ENCODE data around the gene UHMK1.
"Not testable (repeated sequence)": the region's sequence is repeated elsewhere in the genome, so short reads cannot be mapped to it uniquely, and the experiment has no call there.

The UHMK1 gene, protein sequence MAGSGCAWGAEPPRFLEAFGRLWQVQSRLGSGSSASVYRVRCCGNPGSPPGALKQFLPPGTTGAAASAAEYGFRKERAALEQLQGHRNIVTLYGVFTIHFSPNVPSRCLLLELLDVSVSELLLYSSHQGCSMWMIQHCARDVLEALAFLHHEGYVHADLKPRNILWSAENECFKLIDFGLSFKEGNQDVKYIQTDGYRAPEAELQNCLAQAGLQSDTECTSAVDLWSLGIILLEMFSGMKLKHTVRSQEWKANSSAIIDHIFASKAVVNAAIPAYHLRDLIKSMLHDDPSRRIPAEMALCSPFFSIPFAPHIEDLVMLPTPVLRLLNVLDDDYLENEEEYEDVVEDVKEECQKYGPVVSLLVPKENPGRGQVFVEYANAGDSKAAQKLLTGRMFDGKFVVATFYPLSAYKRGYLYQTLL

DNA sequence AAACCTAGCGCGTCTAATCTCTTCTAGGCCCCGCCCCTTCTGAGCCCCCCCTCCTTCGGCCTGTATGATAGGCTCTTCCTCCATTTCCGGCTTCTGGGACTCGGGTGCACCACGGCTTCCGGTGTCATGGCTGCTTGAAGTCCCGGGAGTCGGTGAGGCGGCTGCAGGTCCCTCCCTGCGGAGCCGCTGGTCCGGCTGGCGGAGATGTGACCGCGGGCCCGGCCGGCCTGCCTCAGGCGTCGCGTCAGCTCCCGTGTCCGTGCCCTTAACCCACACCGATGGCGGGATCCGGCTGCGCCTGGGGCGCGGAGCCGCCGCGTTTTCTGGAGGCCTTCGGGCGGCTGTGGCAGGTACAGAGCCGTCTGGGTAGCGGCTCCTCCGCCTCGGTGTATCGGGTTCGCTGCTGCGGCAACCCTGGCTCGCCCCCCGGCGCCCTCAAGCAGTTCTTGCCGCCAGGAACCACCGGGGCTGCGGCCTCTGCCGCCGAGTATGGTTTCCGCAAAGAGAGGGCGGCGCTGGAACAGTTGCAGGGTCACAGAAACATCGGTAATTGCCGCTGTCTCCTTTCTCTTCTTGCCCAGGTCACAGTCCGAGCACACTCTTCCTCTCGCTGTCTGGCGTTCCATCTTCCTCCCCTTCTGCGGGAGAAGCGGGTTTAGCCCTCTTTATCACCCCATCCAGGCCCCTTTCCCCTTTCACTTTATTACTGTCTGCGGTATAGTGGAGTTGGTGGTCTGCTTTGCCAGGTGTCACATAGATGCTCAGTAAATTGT lies at the start of gene UHMK1:
Gene UHMK1, plus strand, starts transcription at position 96 of the 773 bp plus-strand sequence. Its CDS starts 183 bp downstream, at position 279.
- DNase-seq (ENCODE audit: low spot score): peak; percentile 95

DNA sequence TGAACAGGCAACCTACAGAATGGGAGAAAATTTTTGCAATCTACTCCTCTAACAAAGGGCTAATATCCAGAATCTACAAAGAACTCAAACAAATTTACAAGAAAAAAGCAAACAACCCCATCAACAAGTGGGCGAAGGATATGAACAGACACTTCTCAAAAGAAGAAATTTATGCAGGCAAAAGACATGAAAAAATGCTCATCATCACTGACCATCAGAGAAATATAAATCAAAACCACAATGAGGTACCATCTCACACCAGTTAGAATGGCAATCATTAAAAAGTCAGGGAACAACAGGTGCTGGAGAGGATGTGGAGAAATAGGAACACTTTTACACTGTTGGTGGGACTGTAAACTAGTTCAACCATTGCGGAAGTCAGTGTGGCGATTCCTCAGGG lies 43.3 kb upstream of the UHMK1 start:
- DNase-seq (ENCODE audit: low spot score): not testable (repeated sequence)

DNA sequence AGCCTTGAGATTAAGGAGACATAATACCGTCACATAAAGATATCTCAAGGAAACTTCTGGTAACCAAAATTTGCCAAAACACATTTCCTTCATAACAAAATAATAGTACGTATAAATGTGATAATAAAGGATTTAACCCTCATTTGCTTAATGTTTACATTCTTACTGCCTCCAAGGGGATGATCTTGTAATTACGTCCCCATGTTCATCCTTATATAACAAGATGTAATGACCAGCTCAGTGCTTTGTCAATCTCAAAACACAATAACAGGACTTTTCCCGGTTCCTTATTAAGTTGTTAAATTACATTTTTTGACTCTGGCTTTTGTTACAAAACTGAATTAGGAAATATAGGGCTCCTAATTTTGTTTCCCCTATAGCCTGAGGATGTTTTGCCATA lies 41.3 kb upstream of the UHMK1 start:
- no peak for DNase-seq (ENCODE audit: low spot score)

DNA sequence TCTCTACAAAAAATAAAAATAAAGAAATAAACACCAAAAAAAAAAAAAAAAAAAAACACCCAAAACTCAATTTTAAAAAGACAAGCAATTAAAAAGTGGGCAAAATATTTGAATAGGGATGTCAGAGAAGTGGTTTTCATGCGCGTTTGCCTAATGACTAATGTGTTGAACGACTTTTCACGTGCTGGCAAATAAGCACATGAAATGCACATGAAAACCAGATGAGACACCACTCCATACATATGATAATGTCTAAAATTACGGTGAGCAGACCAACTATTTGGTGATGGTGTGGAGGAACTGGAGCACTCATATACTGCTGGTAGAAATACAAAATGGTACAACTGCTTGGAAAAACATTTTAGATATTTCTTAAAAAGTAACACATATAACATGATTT lies 39.4 kb upstream of the UHMK1 start:
- peak; percentile 13 for DNase-seq (ENCODE audit: low spot score)

DNA sequence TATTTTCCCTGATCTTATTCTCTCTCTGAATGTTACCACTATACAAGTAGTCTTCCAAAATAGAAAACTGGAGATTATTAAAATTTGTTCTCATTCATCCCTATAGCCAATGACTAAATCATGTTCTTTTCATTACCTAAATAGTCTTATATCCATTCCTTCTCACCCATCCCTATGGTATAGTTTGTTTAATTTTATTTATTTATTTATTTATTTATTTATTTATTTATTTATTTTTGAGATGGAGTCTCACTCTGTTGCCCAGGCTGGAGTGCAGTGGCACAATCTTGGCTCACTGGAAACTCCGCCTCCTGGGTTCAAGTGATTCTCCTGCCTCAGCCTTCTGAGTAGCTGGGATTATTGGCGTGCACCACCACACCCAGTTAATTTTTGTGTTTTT lies 35.2 kb upstream of the UHMK1 start:
- not testable (repeated sequence) for DNase-seq (ENCODE audit: low spot score)

DNA sequence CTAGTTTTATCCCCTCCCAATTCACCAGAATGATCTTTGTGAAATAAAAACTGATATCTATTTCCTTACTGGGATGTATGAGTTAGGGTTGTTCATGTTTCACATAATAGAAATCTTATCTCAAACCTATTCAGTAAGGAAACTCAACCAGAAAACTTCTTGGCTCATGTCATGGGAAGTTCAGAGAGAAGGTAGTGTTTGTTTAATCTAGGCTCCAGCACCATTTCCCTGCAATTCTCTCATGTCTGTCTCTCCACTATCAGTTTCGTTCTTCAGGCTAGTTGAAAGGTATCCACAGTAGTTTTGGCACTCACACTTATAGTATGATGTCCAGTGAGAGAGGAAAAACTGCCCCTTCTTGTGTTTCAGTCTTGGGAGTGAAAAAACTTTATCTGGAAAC lies 34.6 kb upstream of the UHMK1 start:
- no peak for DNase-seq (ENCODE audit: low spot score)

DNA sequence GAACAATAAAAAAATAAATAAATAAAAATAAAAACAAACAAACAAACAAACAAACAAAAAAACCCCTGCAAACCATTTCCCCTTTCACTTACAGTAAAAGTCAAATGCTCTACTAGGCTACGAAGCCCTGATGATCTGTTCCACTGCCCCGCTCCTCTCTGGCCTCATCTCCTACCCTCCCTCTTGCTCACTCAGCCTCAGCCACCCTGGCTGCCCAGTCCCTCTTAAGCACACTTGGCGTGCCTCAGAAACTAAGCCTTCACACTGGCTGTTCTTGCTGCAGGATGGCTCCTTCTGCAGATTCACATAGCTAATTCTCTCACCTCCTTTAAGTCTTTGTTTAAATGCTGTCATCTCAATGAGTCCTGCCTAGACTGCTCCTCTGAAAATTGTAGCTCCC lies 30.8 kb upstream of the UHMK1 start:
- DNase-seq (ENCODE audit: low spot score): no peak

DNA sequence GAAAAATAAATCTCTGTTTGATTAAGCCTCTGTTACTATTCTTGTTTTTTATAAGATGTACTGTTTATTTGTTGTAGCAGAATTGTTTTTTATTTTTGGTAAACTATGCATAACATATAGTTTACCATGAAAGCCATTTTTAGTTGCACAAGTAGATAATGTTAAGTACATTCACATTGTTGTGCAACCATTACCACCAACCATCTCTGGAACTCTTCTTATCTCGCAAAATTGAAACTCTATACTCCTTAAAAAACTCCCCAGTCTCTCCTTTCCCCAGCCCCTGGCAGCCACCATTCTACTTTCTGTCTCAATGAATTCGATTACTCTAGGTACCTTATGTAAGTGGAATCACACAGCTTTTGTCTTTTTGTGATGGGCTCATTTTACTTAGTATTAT lies 27.4 kb upstream of the UHMK1 start:
- DNase-seq (ENCODE audit: low spot score): no peak

DNA sequence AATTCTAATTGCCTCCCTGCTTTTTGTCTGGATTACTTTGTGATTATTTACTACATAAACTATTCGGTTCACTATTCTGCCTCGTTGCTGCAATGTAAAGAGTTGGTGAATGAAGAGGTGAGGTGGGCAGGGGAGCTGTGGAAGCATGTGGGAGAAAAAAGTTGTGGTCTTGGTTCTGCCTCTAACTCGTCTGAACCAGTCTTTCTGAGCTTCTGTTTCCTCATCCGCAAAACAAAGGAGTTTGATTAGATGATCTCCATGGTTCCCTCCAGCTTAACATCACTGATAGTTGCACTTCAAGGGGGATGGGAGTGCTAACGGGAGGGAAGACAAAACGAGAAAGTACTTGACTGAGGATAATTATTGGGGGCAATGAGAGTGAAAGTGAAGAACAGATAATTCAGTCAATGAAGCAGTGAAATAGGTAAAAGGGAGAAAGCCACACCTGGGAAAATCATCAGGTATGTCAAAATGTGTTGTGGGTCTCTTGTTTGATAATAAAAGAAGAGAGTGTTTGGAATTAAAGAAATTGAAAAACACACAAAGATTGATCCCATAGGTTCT lies 26.2 kb upstream of the UHMK1 start:
- DNase-seq (ENCODE audit: low spot score): no peak

DNA sequence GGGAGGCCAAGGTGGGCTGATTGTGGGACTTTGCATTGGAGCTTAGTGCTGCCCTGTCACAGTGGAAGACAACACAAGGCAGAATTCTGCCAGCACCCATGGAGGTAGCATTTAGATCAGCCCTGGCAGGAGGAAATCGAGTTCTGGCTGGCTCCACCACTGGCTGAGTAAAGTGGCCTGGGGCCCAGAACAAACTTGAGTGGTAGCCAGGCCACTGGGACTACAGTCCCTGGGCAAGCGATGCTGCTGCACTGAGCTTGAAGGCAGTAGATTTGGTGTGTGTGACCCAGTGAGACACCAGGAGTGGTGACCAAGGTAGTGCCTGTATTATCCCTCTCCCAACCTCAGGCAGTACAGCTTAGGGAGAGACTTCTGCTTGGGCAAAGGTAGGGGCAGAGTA lies 22.5 kb upstream of the UHMK1 start:
- DNase-seq (ENCODE audit: low spot score): no peak

DNA sequence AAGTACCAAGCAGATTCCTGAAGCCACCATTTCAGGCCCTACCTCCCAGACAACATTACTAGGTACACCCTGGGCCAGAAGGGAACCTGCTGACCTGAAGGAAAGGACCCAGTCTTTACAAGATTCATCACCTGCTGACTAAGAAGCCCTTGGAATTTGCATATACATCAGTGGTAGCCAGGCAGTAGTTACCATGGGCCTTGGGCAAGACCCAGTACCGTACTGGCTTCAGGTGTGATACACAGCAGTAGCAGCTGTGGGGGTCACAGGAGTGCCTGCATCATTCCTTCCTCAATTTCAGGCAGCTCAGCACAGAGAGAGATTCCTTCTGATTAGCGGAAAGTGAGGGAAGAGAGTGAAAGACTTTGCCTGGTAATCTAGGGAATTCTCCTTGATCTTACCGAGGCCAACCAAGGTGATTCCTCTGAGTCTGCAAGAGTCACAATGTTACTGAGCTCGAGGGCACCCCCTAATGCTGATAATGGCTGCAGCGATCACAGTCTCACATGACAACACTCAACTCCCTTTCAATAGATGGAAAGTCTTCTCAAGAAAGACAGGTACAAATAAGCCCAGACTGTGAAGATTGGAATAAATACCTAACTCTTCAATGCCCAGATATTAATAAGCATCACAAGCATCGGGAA lies 22.0 kb upstream of the UHMK1 start:
- DNase-seq (ENCODE audit: low spot score): no peak

DNA sequence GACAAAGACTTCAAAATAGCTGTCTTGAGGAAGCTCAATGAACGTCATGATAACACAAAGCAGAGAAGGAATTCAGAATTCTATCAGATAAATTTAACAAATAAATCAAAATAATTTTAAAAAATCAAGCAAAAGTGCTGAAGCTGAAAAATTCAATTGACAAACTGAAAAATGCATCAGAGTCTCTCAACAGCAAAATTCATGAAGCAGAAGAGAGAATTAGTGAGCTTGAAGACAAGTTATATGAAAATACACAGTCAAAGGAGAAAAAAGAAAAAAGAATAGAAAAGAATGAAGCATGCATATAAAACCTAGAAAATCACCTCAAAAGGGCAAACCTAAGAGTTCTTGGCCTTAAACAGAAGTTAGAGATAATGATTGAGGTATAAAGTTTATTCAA lies 21.0 kb upstream of the UHMK1 start:
- DNase-seq (ENCODE audit: low spot score): no peak

DNA sequence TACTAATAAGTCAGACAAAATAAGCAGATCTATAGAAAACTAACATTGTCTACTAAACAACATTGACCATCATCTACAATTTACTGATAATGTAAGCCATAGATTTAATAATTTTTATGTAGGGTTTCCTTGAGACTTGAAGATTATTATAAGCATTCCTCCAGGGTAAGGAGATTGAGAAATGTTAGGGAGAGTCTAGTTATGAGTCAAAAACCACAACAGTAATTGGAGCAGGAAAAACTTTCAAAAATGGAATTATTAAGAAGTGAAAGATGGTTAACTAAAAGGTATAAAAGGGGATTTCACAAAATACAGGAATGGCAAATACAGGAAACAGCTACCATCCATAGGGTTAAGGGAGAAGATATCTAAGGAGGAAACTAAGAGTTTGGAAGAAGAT lies 12.4 kb upstream of the UHMK1 start:
- DNase-seq (ENCODE audit: low spot score): no peak

DNA sequence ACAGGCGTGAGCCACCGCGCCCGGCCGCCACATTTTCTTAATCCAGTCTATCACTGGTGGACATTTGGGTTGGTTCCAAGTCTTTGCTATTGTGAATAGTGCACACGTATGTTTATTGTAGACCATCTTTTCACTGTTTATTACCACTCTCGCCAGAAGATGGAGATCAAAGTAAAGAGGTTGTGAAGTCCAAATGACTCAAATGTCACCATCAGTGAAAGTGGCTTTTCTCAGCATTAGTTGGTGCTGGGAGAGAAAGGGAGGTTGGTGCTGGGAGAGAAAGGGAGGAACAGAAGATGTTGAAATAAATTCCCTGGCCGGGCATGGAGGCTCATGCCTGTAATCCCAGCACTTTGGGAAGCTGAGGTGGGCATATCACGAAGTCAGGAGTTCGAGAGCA lies 10.4 kb upstream of the UHMK1 start:
- DNase-seq (ENCODE audit: low spot score): peak; percentile 16

DNA sequence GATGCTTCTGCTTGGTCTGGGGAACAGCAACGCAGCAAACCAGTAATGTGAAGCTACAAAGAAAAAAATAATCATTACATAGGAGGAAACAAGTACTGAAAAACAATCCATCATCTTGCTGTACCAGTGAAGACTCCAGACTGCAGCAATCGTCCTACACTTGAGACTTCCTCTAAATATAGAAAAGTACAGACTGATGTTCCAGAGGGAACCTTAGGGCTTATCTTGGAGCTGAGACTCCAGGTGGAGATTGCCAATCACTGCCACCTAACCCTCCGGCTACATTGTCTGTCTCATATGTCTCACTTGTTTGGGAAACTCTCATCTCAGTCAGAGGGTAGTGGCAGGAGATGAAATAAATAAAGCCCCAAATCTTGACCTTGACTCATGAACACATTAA lies 9.4 kb upstream of the UHMK1 start:
- DNase-seq (ENCODE audit: low spot score): no peak

DNA sequence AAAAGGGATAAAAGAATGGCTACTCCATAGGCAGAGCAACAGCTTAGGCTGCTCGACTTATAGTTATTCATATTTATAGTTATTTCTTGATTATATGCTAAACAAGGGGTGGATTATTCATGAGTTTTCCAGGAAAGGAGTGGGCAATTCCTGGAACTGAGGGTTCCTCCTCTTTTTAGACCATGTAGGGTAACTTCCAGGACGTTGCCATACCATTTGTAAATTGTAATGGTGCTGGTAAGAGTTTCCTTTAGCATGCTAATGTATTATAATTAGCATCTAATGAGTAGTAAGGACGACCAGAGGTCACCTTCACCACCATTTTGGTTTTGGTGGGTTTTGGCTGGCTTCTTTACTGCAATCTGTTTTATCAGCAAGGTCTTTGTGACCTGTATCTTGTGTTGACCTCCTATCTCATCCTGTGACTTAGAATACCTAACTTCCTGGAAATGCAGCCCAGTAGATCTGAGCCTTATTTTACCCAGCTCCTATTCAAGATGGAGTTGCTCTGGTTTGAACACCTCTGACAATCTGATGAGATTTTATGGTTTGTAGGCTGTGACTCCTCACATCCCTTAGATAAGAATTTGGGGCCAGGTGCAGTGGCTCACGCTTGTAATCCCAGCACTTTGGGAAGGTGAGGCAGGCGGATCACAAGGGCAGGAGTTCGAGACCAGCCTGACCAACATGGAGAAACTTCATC lies 1.9 kb upstream of the UHMK1 start:
- not testable (repeated sequence) for DNase-seq (ENCODE audit: low spot score)

DNA sequence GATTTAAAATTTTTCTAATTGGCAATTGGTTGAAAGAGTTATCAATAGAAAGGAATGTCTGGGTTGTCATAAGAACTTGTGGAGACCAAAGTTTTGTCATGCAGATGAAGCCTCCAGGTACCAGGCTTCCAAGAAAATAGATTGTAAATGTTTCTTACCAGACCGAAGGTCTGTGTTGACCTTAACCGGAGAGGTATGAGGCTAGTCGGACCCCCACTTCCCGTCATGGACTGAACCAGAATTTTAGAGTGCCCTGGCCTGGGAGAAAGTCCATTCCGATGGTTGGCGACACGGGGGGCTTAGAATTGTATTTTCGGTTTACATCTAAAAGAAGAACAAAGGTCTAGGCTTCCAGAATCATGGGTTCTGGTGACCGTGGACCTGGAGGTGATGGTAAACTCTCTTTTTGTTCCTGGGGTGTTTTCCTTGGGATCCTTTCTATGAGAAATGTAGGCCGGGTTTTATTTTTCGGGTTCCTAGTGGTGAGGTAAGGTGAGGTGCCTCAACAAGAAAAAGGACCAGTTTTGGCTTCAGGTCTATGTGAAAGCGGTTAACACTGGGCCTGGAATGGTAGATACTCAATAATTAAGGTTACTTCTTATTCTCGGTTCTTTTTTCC lies 405 bp upstream of the UHMK1 start:
- no peak for DNase-seq (ENCODE audit: low spot score)

DNA sequence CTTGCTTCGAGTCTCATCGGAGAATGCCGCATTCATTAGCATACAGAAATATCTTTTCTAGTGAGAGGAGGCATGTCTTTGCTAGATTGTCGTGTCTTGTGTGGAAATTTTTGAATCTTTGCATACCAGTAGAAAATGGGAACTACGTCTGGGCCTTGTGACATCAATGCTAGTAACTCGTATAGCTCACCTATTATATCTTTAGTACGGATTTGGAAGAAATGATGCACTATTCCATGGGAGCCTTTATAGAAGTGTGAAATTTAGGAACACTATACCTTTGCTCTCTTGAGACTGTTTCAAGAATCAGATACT lies 835 bp downstream of the UHMK1 start:
- peak; percentile 59 for DNase-seq (ENCODE audit: low spot score)

DNA sequence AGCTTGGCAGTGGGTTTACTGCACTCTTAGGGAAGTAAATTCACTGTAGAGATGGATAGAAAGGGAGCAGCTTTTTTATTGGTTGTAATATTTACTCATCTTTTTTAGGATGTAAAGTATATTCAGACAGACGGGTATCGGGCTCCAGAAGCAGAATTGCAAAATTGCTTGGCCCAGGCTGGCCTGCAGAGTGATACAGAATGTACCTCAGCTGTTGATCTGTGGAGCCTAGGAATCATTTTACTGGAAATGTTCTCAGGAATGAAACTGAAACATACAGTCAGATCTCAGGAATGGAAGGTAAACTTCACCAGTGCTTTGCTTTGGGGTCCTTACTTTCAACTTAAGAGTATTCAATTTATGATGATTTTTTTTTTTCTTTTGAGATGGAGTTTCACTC lies 3.2 kb downstream of the UHMK1 start:
- DNase-seq (ENCODE audit: low spot score): no peak

DNA sequence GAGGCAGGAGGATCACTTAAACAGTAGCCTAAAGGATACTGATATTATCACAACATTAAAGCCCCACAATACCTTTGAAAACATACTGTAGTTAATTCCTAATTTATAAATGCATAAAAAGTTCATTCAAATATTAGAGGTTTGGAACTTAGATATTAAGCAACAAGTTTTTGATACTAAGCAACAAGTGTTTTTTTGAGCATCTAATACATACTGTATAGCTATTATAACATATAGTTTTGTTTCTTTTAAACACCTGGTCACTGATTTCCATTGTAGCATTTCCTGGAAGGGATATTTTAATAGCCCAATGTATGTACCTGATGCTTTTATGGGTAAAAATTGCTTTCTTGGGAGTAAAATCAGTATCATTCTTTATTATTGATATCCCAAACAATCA lies 4.5 kb downstream of the UHMK1 start:
- DNase-seq (ENCODE audit: low spot score): no peak

DNA sequence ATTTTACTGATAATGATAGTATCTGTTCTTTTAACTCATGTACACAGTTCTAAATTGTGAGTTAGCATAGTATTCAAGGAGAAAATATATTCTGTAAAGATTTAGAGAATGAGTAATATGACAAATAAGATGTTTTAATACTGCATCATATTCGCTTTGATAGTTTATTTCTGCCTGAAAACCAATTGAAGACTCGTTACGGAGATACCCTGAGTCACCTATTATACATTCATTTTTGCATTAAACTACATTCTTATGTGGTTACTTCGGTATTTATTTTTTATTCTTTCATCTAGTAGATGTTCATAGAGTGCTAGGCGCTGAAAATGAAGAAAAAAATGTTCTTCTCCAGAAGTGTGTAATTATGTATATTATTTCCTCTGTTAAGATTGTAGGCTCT lies 5.3 kb downstream of the UHMK1 start:
- no peak for DNase-seq (ENCODE audit: low spot score)

DNA sequence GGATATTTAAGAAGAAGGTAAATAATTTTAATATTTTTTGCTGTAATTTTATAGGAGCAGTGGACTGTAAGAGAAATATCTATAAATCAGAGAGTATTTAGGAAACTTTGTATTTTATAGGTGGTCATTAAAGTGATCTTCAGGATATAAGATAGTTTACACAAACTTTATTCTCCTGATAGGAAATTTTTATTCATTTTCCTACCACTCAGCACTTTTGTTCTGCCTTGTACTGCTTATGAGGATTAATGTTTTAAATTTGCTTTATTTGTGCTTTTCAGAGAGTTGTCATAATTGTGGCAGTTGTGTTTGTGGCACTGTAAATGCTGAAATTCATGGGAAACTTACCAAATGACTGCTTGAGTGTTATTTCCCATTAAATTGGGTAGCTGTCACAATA lies 29.7 kb downstream of the UHMK1 start:
- no peak for DNase-seq (ENCODE audit: low spot score)
